T47D (cell line): ENCODE data around the gene SHKBP1.

Experiments
- DNase-seq, 2 experiments: peaks; one replicate each; pipeline versions ENCODE4 v3.0.0 to v3.0.0-alpha.2; 2011 to 2012; ENCODE audit warnings: low read depth in 1 of 2, low spot score in 1 of 2
- JUND ChIP-seq: IDR thresholded peaks from 2 replicates; pipeline ENCODE4 v1.6.1; 2012; ENCODE audit warnings: low read depth
- in situ Hi-C: cut with HindIII; loops from 2 replicates; pipeline ENCODE4 v1.10.0; 2016; ENCODE audit warnings: low sequenced_read_pairs, low pct_unique_long_range_greater_than_20kb

SHKBP1 gene

GRCh38 chr19:40594657-40595091 is 18.0 kb downstream of the SHKBP1 start:
- TF ChIP-seq JUND = no peak
- in situ Hi-C loops = no loop called here
- DNase-seq = no peak

GRCh38 chr19:40596608-40597328 is 20.1 kb downstream of the SHKBP1 start:
- peak; percentile 61 to 77 for DNase-seq
- TF ChIP-seq JUND = no peak
- in situ Hi-C loops = no loop called here

DNA sequence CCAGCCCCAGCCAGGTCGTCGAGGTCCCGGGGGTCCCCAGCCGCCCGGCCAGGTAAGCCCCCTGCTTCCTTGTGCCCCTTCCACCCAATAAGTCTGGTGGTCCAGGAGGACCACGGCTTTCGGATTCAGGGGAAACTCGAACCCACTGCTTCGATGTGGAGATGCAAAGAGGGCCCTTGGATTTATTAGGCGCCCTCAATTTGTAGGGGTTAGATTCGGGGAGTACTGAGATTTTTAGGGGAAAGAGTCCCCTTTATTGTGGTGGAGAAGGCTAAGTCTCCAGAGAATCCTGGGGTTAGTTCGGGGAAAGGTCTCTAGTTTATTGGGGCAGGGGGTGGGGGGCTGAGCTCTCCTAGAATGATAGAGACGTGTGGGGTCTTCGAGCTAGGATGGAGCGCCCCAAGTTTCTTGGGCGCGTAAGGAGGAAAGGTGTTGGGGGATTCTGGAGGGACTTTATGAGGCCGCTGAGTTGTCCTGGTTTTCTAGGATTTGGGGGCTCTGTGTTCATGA is 20.7 kb downstream of the SHKBP1 start:
- DNase-seq = no peak
- TF ChIP-seq JUND = no peak
- in situ Hi-C loops = no loop called here

DNA sequence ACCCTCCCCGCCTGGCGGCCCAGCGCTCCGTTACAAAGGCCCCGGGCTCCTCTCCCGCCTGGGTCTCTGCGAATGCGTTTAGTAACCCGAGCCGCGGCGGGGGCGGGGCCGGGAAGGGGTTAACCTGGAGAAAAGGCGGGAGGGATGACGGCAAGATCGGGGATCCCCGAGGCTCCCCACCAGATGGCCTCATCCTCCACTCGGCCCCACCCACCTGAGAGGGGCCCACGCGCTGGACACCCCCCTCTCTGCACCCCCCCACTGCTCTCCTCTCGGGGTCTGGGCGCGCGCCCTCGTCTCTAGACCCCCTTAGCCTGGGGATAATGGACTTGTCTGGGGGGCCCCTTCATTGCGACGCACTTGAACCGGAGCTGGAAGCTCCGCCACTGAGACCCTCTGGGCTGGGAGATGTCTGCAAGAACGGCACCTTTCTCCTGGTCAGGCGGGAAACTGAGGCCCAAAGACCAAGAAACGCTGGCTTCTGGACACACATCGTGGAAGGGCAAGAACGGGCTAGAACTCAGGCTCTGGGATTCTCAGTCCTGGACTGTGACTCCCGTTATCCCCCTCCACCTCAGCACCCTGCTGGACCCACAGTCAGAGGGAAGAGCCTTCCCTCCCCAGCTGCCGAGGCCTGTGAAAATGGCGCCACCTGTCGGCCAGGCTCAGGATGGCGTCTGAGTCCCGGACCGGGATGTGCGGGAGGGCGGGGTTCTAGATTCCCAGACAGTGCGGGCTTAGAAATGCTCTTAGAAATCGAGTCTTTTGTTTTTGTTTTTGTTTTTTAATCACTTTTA is 21.6 kb downstream of the SHKBP1 start:
- no peak for TF ChIP-seq JUND
- DNase-seq = peak; percentile 77 to 84
- in situ Hi-C loops = no loop called here

DNA sequence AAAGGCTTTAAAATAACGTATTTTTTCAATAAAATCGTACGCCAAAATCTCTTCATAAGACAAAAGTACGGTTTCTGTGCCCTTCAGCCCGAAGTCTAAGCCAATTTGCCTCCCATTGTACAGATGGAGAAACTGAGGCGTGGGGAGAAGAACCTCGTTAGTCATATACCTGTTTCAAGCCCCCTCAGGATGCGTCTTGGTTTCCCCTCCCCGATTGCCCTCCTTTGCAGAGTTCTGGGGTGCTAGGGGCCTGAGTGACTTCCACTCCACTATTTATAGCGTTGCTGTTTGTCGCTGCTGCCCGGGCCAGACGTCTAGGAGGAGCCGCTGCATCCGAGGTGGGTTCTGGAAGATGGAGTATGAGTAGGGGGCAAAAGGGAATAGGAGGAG is 22.2 kb downstream of the SHKBP1 start:
- no peak for TF ChIP-seq JUND
- DNase-seq = no peak
- in situ Hi-C loops = no loop called here

- TF ChIP-seq JUND = no peak
- in situ Hi-C loops = no loop called here
- no peak for DNase-seq
Measured at GRCh38 chr19:40599331-40599901, 22.7 kb downstream of the SHKBP1 start.

- in situ Hi-C loops = no loop called here
- DNase-seq = no peak
- no peak for TF ChIP-seq JUND
Measured at GRCh38 chr19:40599902-40600569, 23.4 kb downstream of the SHKBP1 start.

GRCh38 chr19:40600570-40601133 is 24.0 kb downstream of the SHKBP1 start:
- in situ Hi-C loops = no loop called here
- DNase-seq = no peak
- TF ChIP-seq JUND = no peak

DNA sequence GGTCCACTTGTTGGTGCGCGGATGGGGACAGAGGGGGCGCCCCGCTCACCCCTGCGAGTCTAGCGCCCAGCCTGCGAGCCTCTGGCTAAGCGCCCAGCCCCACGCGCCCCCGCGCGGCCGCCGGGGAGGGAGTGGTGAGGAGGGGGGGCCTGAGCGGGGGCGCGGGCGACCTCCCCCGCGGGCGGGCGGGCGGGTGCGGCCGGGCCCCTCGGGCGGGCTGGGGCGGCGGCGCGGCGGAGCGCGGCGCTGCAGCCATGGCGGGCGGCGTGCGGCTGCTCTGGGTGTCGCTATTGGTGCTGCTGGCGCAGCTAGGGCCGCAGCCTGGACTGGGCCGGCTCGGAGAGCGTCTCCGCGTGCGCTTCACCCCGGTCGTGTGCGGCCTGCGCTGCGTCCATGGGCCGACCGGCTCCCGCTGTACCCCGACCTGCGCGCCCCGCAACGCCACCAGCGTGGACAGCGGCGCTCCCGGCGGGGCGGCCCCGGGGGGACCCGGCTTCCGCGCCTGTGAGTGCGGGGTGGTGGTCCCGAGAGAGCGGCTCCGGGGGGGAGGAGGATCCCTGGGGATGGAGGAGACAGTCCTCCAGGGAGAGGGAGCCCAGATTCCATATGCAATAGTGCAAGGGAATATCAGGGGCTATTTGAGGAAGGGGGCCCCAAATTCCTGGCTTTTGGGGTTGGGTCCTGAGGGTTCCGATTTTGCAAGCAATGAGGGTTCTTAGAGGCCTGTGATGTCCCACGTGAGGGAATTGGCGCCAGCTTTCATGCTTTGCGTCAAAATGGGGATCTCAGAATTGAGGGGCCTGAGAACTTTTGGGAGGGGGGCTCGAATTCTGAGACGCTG is 24.7 kb downstream of the SHKBP1 start, which contains the start of gene LTBP4:
LTBP4 (plus strand) TSS at position 236 of the 841 bp plus-strand sequence; CDS start at position 255, 19 bp downstream.
- DNase-seq = no peak
- in situ Hi-C loops = no loop called here
- no peak for TF ChIP-seq JUND

- no peak for TF ChIP-seq JUND
- DNase-seq = no peak
- in situ Hi-C loops = no loop called here
Measured at GRCh38 chr19:40603071-40603388, 26.4 kb downstream of the SHKBP1 start.

DNA sequence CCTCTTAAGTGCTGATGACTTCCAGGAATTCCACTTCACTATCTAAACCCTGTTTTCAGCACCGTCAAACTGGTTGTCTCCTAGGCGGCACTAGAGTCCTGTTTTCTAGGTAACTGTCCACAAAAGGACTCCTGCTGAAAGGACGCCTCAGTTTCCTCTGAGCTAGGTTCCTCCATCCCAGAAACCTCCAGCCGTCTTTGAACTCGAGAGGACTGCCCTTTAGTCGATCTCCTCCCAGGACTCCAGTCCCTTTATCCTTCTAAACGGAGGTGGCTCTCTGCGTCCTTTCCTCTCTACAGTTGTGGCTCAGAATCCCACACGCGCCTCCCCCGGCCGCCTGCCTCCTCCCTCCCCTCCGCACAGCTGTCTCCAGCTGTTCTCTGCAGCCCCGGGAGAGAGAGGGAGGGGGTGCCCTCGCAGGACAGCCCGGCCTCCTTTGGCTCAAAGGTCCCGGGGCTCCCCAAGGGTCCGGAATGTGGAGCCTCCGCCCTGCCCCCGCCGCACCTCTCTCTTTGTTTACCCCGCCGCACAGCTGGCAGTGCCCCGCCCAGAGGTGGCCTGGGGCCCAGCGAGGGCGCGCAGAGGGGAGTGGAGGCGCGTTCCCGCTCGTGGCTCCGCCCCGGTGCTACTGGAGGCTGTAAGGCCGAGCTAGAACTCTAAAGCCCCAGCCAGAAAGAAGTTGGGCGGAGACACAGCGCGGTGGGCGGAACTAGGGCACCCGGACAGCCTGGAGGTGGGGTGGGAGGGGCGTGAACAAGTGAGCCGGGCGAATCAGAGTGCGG is 26.9 kb downstream of the SHKBP1 start:
- TF ChIP-seq JUND = no peak
- in situ Hi-C loops = no loop called here
- peak; percentile 47 to 83 for DNase-seq
